K562 (cell line): ENCODE measurements around the gene EEPD1. TPM values are rescaled to one million over a fixed set of nuclear protein-coding genes. Genes with fewer than 3 reads are reported as not detected.

Experiments
- ATAC-seq: fragments of 200-7000 bp; cut with Tn5 transposase; 3 replicates; pipeline ENCODE4 v1.9.1; 2020; ENCODE audit warnings: moderate library complexity
- BruUV-seq: library from RNA; stranded (reverse); fragments of 400-500 nt; replicated peaks from 2 replicates; lab custom pipeline; 2021; lab: Mats Ljungman, UMichigan
- CTCF ChIA-PET: fragments of 300-600 bp; formaldehyde crosslinking; extraction: SDS; loops from one replicate; lab custom pipeline; 2021; ENCODE audit warnings: low intra/inter-chr PET ratio; lab: Yijun Ruan, JAX
- POLR2A ChIA-PET: fragments of 300-600, 350-650 bp; sonication (Branson Sonifier 250); formaldehyde crosslinking; extraction: SDS; loops from one replicate; lab custom pipeline; 2021; ENCODE audit warnings: antibody characterized with exemption, inconsistent platforms; lab: Yijun Ruan, JAX
- DNase-seq, 4 experiments: peaks; one replicate each; pipeline versions ENCODE4 v3.0.0 to v3.0.0-alpha.2; 2011 to 2018; ENCODE audit warnings: low spot score in 3 of 4, mixed read lengths in 3 of 4; ENCODE audit errors: extremely low read depth in 1 of 4
- FAIRE-seq: peaks from 2 replicates; lab custom pipeline; 2011; peaks lifted over from hg19 to GRCh38; lab: Jason Lieb, UNC
- H2AFZ ChIP-seq: 2 replicates; pipeline ENCODE4 v1.6.0; 2011; ENCODE audit warnings: low read depth, low read length, control low read depth, inconsistent platforms
- H3K27ac ChIP-seq: fragments of 200-600 bp; 3 replicates; pipeline ENCODE4 v1.8.0; 2011; ENCODE audit warnings: low read depth, mild to moderate bottlenecking, control low read depth, inconsistent platforms, low read length, moderate library complexity, mixed read lengths; ENCODE audit errors: extremely low read depth
- H3K27me3 ChIP-seq, 2 experiments: fragments of 300-600 bp in 1 of 2; 2 replicates in 1 of 2; 3 replicates in 1 of 2; pipeline versions ENCODE4 v1.6.0 to v1.8.0; 2011; ENCODE audit warnings: inconsistent platforms in 2 of 2, low read length in 2 of 2, mild to moderate bottlenecking in 1 of 2, mixed read lengths in 1 of 2, moderate library complexity in 1 of 2; ENCODE audit not compliant: control insufficient read depth in 2 of 2, insufficient read depth in 2 of 2
- H3K36me3 ChIP-seq: fragments of 300-600 bp; 3 replicates; pipeline ENCODE4 v1.8.0; 2011; ENCODE audit warnings: mild to moderate bottlenecking, low read length, inconsistent platforms; ENCODE audit not compliant: control insufficient read depth, insufficient read depth
- H3K4me1 ChIP-seq, 2 experiments: fragments of 200-600 bp in 1 of 2; replicated peaks in 1 of 2; 2 replicates in 1 of 2; 3 replicates in 1 of 2; pipeline versions ENCODE4 v1.5.1 to v1.8.0; 2011; ENCODE audit warnings: inconsistent platforms in 2 of 2, low read length in 2 of 2, mild to moderate bottlenecking in 1 of 2, mixed read lengths in 1 of 2, moderate library complexity in 1 of 2; ENCODE audit not compliant: control insufficient read depth in 2 of 2, insufficient read depth in 2 of 2
- H3K4me2 ChIP-seq: 2 replicates; pipeline ENCODE4 v1.6.1; 2011; ENCODE audit warnings: low read length, control low read depth, inconsistent platforms, mixed read lengths; ENCODE audit not compliant: insufficient read depth
- H3K4me3 ChIP-seq: fragments of 200-600 bp; sonication (generic), shearing (Covaris generic); 2 replicates; pipeline ENCODE4 v1.5.1; 2016; ENCODE audit warnings: control low read depth, inconsistent platforms
- H3K79me2 ChIP-seq: fragments of 200-600 bp; 3 replicates; pipeline ENCODE4 v1.8.0; 2011; ENCODE audit warnings: low read length, inconsistent platforms; ENCODE audit not compliant: control insufficient read depth, insufficient read depth
- H3K9ac ChIP-seq, 2 experiments: 2 replicates each; pipeline versions ENCODE4 v1.6.0 to v1.6.1; 2011; ENCODE audit warnings: low read depth in 2 of 2, low read length in 2 of 2, control low read depth in 1 of 2, inconsistent platforms in 1 of 2, mild to moderate bottlenecking in 1 of 2, mixed read lengths in 1 of 2; ENCODE audit not compliant: insufficient read depth in 1 of 2
- H3K9me1 ChIP-seq: one replicate; pipeline ENCODE4 v1.6.0; 2011; ENCODE audit warnings: inconsistent platforms, mild to moderate bottlenecking, low read length, moderate library complexity; ENCODE audit not compliant: control insufficient read depth, insufficient read depth
- H3K9me3 ChIP-seq: replicated peaks from 2 replicates; pipeline ENCODE4 v1.5.1; 2011; ENCODE audit warnings: low read depth, low read length, inconsistent platforms; ENCODE audit not compliant: control insufficient read depth, insufficient read depth
- H4K20me1 ChIP-seq: replicated peaks from 2 replicates; pipeline ENCODE4 v1.6.1; 2011; ENCODE audit warnings: low read length, inconsistent platforms, mixed read lengths; ENCODE audit not compliant: control insufficient read depth, insufficient read depth
- ETV1 ChIP-seq: fragments of 450-650 bp; conservative IDR thresholded peaks from 2 replicates; pipeline ENCODE4 v1.6.1; 2016; ENCODE audit warnings: missing genetic modification characterization, control low read depth, low read depth, missing compliant biosample characterization
- L3MBTL2 ChIP-seq: fragments of 450-650 bp; IDR thresholded peaks from 2 replicates; pipeline ENCODE4 v1.6.1; 2016; ENCODE audit warnings: mild to moderate bottlenecking, moderate library complexity
- MAFG ChIP-seq: fragments of 450-650 bp; conservative IDR thresholded peaks from 2 replicates; pipeline ENCODE4 v1.6.1; 2016; ENCODE audit warnings: missing genetic modification characterization, missing compliant biosample characterization
- MTA3 ChIP-seq: fragments of 450-650 bp; formaldehyde crosslinking; IDR thresholded peaks from 2 replicates; pipeline ENCODE4 v1.6.1; 2017; ENCODE audit warnings: mild to moderate bottlenecking, borderline replicate concordance
- NR2C2 ChIP-seq, 2 experiments: fragments of 200-800 bp in 1 of 2; sonication (Bioruptor generic) in 1 of 2; sonication (generic) in 1 of 2; formaldehyde crosslinking in 1 of 2; IDR thresholded peaks; 2 replicates each; pipeline versions ENCODE4 v1.6.1 to v1.8.0; 2016 to 2022; ENCODE audit warnings: mild to moderate bottlenecking in 1 of 2, missing compliant biosample characterization in 1 of 2, missing genetic modification characterization in 1 of 2, missing genetic modification reagents in 1 of 2
- SOX6 ChIP-seq: fragments of 450-650 bp; IDR thresholded peaks from 2 replicates; pipeline ENCODE4 v1.6.1; 2014; ENCODE audit warnings: mild to moderate bottlenecking
- ZFX ChIP-seq: sonication (generic); formaldehyde crosslinking; IDR thresholded peaks from 2 replicates; pipeline ENCODE4 v1.8.0; 2022; ENCODE audit warnings: mild to moderate bottlenecking, missing genetic modification reagents, moderate library complexity
- WGBS: fragments of 100-300 bp; shearing (Covaris generic); methylation state at CpG from one replicate; pipeline ENCODE4 v1.1.6; 2016; ENCODE audit warnings: low coverage, mixed read lengths; ENCODE audit not compliant: insufficient coverage; ENCODE audit errors: missing lambda C conversion rate; 5-methylcytosine and 5-hydroxymethylcytosine counted together
- in situ Hi-C: fragments of 300-500 bp; cut with MboI; formaldehyde crosslinking; loops from 4 replicates; pipeline ENCODE4 v1.15.0; 2018; ENCODE audit warnings: inconsistent platforms, mixed read lengths
- intact Hi-C: fragments of 100-400 bp; cut with micrococcal nuclease; formaldehyde crosslinking; loops from 2 replicates; pipeline ENCODE4 v1.14.2; 2022
- polyA plus RNA-seq, 8 experiments: library from polyadenylated mRNA; depleted of rRNA in 4 of 8; stranded (reverse) in 5 of 8; unstranded in 3 of 8; fragments of >200 nt; fragmentation: Nextera tagmentation in 2 of 8; fragmentation: Illumina TruSeq in 1 of 8; extraction: Ambion mirVana in 2 of 8; extraction: Trizol in 1 of 8; gene quantifications; 2 replicates each; pipeline versions ENCODE4 v1.2.1 to v1.2.3, GENCODE V29; 2011 to 2014; ENCODE audit warnings: inconsistent platforms in 1 of 8, missing spikeins in 1 of 8
- total RNA-seq, 7 experiments: library from RNA; depleted of rRNA in 6 of 7; stranded (reverse); fragments of >200 nt in 6 of 7; fragmentation: Illumina TruSeq in 2 of 7; extraction: Trizol in 2 of 7; gene quantifications; 2 replicates each; pipeline versions ENCODE4 v1.2.1 to v1.2.3, GENCODE V29; 2011 to 2021; ENCODE audit warnings: low replicate concordance in 1 of 7
- TF ChIP-seq, protein P1 (sequence below): sonication (generic); formaldehyde crosslinking; IDR thresholded peaks from 2 replicates; pipeline ENCODE4 v1.8.0; 2023; ENCODE audit warnings: mild to moderate bottlenecking, missing genetic modification reagents
- TF ChIP-seq, protein P2 (sequence below), 2 experiments: fragments of 450-650 bp; formaldehyde crosslinking in 1 of 2; IDR thresholded peaks; 2 replicates each; pipeline versions ENCODE4 v1.4.0 to v1.6.1; 2014 to 2020; ENCODE audit warnings: mild to moderate bottlenecking in 2 of 2, borderline replicate concordance in 1 of 2, low read depth in 1 of 2

EEPD1 gene
- total and polyA plus RNA-seq, 9 of the 15 experiments (the other 6 are each of a cell fraction or from before 2014, with no cell fraction given), result 0.01 to 1.5 (median 0.74) TPM; not detected in 1

GRCh38 chr7:36301914-36302771 lies 149.1 kb downstream of the EEPD1 start:
- peak overlapping the region; percentile 34 for H3K4me2 ChIP-seq
- TF ChIP-seq, protein P1, sequence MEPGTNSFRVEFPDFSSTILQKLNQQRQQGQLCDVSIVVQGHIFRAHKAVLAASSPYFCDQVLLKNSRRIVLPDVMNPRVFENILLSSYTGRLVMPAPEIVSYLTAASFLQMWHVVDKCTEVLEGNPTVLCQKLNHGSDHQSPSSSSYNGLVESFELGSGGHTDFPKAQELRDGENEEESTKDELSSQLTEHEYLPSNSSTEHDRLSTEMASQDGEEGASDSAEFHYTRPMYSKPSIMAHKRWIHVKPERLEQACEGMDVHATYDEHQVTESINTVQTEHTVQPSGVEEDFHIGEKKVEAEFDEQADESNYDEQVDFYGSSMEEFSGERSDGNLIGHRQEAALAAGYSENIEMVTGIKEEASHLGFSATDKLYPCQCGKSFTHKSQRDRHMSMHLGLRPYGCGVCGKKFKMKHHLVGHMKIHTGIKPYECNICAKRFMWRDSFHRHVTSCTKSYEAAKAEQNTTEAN (CRISPR knock-in tag), result no peak
- TF ChIP-seq ETV1 (peak; percentile 5; the same call in 1 of the 2 replicates), ZFX (CRISPR knock-in tag) (peak; percentile 59), MAFG (tag) (peak; percentile 99), L3MBTL2 (peak; percentile 84), NR2C2 (CRISPR knock-in tag; IDR thresholded peaks at IDR 0.05) (no peak), NR2C2 (tag; IDR thresholded peaks at IDR 0.05) (peak; percentile 25; the same call in 1 of the 2 replicates), SOX6 (peak; percentile 67; the same call in 1 of the 2 replicates), MTA3 (no peak)
- TF ChIP-seq, protein P2, sequence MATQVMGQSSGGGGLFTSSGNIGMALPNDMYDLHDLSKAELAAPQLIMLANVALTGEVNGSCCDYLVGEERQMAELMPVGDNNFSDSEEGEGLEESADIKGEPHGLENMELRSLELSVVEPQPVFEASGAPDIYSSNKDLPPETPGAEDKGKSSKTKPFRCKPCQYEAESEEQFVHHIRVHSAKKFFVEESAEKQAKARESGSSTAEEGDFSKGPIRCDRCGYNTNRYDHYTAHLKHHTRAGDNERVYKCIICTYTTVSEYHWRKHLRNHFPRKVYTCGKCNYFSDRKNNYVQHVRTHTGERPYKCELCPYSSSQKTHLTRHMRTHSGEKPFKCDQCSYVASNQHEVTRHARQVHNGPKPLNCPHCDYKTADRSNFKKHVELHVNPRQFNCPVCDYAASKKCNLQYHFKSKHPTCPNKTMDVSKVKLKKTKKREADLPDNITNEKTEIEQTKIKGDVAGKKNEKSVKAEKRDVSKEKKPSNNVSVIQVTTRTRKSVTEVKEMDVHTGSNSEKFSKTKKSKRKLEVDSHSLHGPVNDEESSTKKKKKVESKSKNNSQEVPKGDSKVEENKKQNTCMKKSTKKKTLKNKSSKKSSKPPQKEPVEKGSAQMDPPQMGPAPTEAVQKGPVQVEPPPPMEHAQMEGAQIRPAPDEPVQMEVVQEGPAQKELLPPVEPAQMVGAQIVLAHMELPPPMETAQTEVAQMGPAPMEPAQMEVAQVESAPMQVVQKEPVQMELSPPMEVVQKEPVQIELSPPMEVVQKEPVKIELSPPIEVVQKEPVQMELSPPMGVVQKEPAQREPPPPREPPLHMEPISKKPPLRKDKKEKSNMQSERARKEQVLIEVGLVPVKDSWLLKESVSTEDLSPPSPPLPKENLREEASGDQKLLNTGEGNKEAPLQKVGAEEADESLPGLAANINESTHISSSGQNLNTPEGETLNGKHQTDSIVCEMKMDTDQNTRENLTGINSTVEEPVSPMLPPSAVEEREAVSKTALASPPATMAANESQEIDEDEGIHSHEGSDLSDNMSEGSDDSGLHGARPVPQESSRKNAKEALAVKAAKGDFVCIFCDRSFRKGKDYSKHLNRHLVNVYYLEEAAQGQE (IDR thresholded peaks at IDR 0.05; ENCODE audit: borderline replicate concordance), result no peak
- TF ChIP-seq, protein P2 (CRISPR knock-in tag; IDR thresholded peaks at IDR 0.05; ENCODE audit: low read depth), result no peak

More at GRCh38 chr7:36301914-36302771, 149.1 kb downstream of the EEPD1 start:
- intact Hi-C loops (no loop called here), in situ Hi-C loops (no loop called here)
- Histone ChIP-seq H3K9me3 (no peaks in the 10 kb centered on the region), H3K9ac (peak overlapping the region in 1 of 2 experiments; percentile 26; a peak in 1 of 4 replicates), H3K4me3 (no peak overlapping the region), H4K20me1 (no peaks in the 10 kb centered on the region), H3K36me3 (no peaks in the 10 kb centered on the region), H3K4me1 (peaks cover 4 to 11% of the 10 kb centered on the region in 2 experiments; a peak in 4 of 5 replicates), H3K9me1 (no peaks in the 10 kb centered on the region), H2AFZ (peak overlapping the region; percentile 88), H3K27ac (peak overlapping the region; percentile 29; the same call in 1 of the 3 replicates), H3K27me3 (peaks cover 9 to 19% of the 10 kb centered on the region in 2 experiments; a peak in 3 of 5 replicates), H3K79me2 (no peaks in the 10 kb centered on the region)
- BruUV-seq, result no TSS peak
- ATAC-seq (peak; percentile 80), FAIRE-seq (peak; percentile 51), DNase-seq (peak; percentile 57 to 72 (median 65))
- ChIA-PET POLR2A (interaction anchor here (0.9 to 1.3 kb wide), 2 partner anchors 8 to 10 kb away, joined by 3 to 5 read pairs; no protein-coding TSS in a partner anchor), CTCF (no interaction called here)
- WGBS, result 21% methylated on average over 15 of the region's 15 CpGs
